GM23248 (cell line): Measurements from ENCODE around the gene NPC1. TPM values are rescaled to one million over a fixed set of nuclear protein-coding genes. Genes with fewer than 3 reads are reported as not detected.
A peak's percentile ranks its signal among the peaks of the same experiment; 100 is the strongest.

ENCODE experiments used
- DNase-seq: peaks from one replicate; pipeline ENCODE4 v3.0.0-alpha.2; 2015
- H2AFZ ChIP-seq: fragments of 200-600 bp; sonication (generic); 2 replicates; pipeline ENCODE4 v1.6.1; 2016; ENCODE audit warnings: antibody characterized with exemption
- H3F3A ChIP-seq: fragments of 200-600 bp; sonication (generic); 2 replicates; pipeline ENCODE4 v1.6.1; 2016; ENCODE audit warnings: mild to moderate bottlenecking, antibody characterized with exemption, mixed run types; ENCODE audit not compliant: insufficient read depth
- H3K27ac ChIP-seq: fragments of 200-600 bp; sonication (generic); 2 replicates; pipeline ENCODE4 v1.5.1; 2016; ENCODE audit warnings: mild to moderate bottlenecking
- H3K27me3 ChIP-seq: fragments of 200-600 bp; sonication (generic); replicated peaks from 2 replicates; pipeline ENCODE4 v1.6.1; 2016; ENCODE audit warnings: mild to moderate bottlenecking; ENCODE audit not compliant: insufficient read depth
- H3K36me3 ChIP-seq: fragments of 200-600 bp; sonication (generic); 2 replicates; pipeline ENCODE4 v1.6.1; 2016; ENCODE audit warnings: low read depth, mild to moderate bottlenecking
- H3K4me1 ChIP-seq: fragments of 200-600 bp; sonication (generic); 2 replicates; pipeline ENCODE4 v1.6.1; 2016; ENCODE audit warnings: mild to moderate bottlenecking; ENCODE audit not compliant: insufficient read depth
- H3K4me2 ChIP-seq: fragments of 200-600 bp; sonication (generic); one replicate; pipeline ENCODE4 v1.6.1; 2016; ENCODE audit warnings: mild to moderate bottlenecking; ENCODE audit not compliant: unreplicated experiment
- H3K4me3 ChIP-seq: fragments of 200-600 bp; sonication (generic); 2 replicates; pipeline ENCODE4 v1.5.1; 2016; ENCODE audit warnings: mild to moderate bottlenecking
- H3K79me2 ChIP-seq: fragments of 200-600 bp; sonication (generic); 2 replicates; pipeline ENCODE4 v1.6.1; 2016; ENCODE audit warnings: mild to moderate bottlenecking; ENCODE audit not compliant: insufficient read depth
- H3K9ac ChIP-seq: fragments of 200-600 bp; sonication (generic); 2 replicates; pipeline ENCODE4 v1.6.1; 2016; ENCODE audit warnings: mild to moderate bottlenecking
- H3K9me2 ChIP-seq: fragments of 200-600 bp; sonication (generic); 2 replicates; pipeline ENCODE4 v1.6.1; 2016; ENCODE audit warnings: mixed run types, mild to moderate bottlenecking, moderate library complexity; ENCODE audit not compliant: insufficient read depth
- H3K9me3 ChIP-seq: fragments of 200-600 bp; sonication (generic); one replicate; pipeline ENCODE4 v1.6.1; 2017; ENCODE audit warnings: low read depth
- H4K20me1 ChIP-seq: fragments of 200-600 bp; sonication (generic); 2 replicates; pipeline ENCODE4 v1.6.0; 2016; ENCODE audit not compliant: insufficient read depth
- EZH2 ChIP-seq: fragments of 200-600 bp; sonication (generic); IDR thresholded peaks from 2 replicates; pipeline ENCODE4 v1.6.1; 2018; ENCODE audit warnings: antibody characterized with exemption, mild to moderate bottlenecking; ENCODE audit not compliant: insufficient read depth, poor library complexity, severe bottlenecking
- EZH2phosphoT487 ChIP-seq: fragments of 200-600 bp; sonication (generic); IDR thresholded peaks from 2 replicates; pipeline ENCODE4 v1.6.1; 2018; ENCODE audit warnings: antibody characterized with exemption, moderate library complexity, mild to moderate bottlenecking, low read depth; ENCODE audit not compliant: insufficient read depth
- WGBS, 2 experiments: methylation state at CpG; one replicate each; pipeline ENCODE4 v1.1.6; 2015 to 2017; ENCODE audit warnings: low lambda C conversion rate in 2 of 2, low coverage in 1 of 2; ENCODE audit errors: missing lambda C conversion rate in 2 of 2; 5-methylcytosine and 5-hydroxymethylcytosine counted together
- in situ Hi-C: fragments of 300-500 bp; cut with MboI; formaldehyde crosslinking; loops from 2 replicates; pipeline ENCODE4 v1.15.0; 2020
- polyA plus RNA-seq: library from polyadenylated mRNA; unstranded; fragments of >200 nt; fragmentation: Nextera tagmentation; extraction: Ambion mirVana; gene quantifications from 2 replicates; pipeline ENCODE4 v1.2.1, GENCODE V29; 2016
- total RNA-seq: library from RNA; depleted of rRNA; stranded (reverse); fragments of >200 nt; shearing (Covaris generic); gene quantifications from 2 replicates; pipeline ENCODE4 v1.2.3, GENCODE V29; 2014

The NPC1 gene
- total and polyA plus RNA-seq, 2 experiments from 2014 or later = 28.1 to 28.7 TPM

- H3K4me3 ChIP-seq = peak overlapping the region; percentile 91
- TF ChIP-seq EZH2 = no peak
- no peak for DNase-seq
- peak overlapping the region; percentile 80 for H3K4me2 ChIP-seq
- H3K9ac ChIP-seq = peak overlapping the region; percentile 85
- H3K4me1 ChIP-seq = peaks cover 6% of the 10 kb centered on the region; the same call in 1 of the 2 replicates
- 9 to 11% methylated on average over 6 of the region's 6 CpGs for WGBS, 2 experiments
- H3K27me3 ChIP-seq = no peaks in the 10 kb centered on the region
- H3F3A ChIP-seq = no peaks in the 10 kb centered on the region
- in situ Hi-C loops = no loop called here
- no peaks in the 10 kb centered on the region for H4K20me1 ChIP-seq
- no peaks in the 10 kb centered on the region for H3K9me2 ChIP-seq
- peaks cover 2% of the 10 kb centered on the region; the same call in 1 of the 2 replicates for H3K36me3 ChIP-seq
- peak overlapping the region; percentile 93 for H2AFZ ChIP-seq
- no peaks in the 10 kb centered on the region for H3K9me3 ChIP-seq
- H3K79me2 ChIP-seq = peaks cover 36% of the 10 kb centered on the region
- peak overlapping the region; percentile 34; the same call in 1 of the 2 replicates for H3K27ac ChIP-seq
Measured at GRCh38 chr18:23502516-23503037, 83.7 kb downstream of the NPC1 start.

GRCh38 chr18:23501626-23502025, 84.7 kb downstream of the NPC1 start:
- peaks cover 29% of the 10 kb centered on the region for H3K79me2 ChIP-seq
- no peak overlapping the region for H3K9ac ChIP-seq
- peaks cover 6% of the 10 kb centered on the region; the same call in 1 of the 2 replicates for H3K4me1 ChIP-seq
- no peak overlapping the region for H3K4me2 ChIP-seq
- in situ Hi-C loops = no loop called here
- H3F3A ChIP-seq = no peaks in the 10 kb centered on the region
- WGBS, 2 experiments = 68 to 71% methylated on average over 6 of the region's 6 CpGs
- H3K36me3 ChIP-seq = no peaks in the 10 kb centered on the region
- no peak for DNase-seq
- H3K9me3 ChIP-seq = no peaks in the 10 kb centered on the region
- H3K27me3 ChIP-seq = no peaks in the 10 kb centered on the region
- no peaks in the 10 kb centered on the region for H4K20me1 ChIP-seq
- no peak overlapping the region for H2AFZ ChIP-seq
- H3K4me3 ChIP-seq = no peak overlapping the region
- no peaks in the 10 kb centered on the region for H3K9me2 ChIP-seq
- TF ChIP-seq EZH2phosphoT487 (no peak), EZH2 (no peak)
- H3K27ac ChIP-seq = no peak overlapping the region

- H2AFZ ChIP-seq = peak overlapping the region; percentile 31; the same call in 1 of the 2 replicates
- WGBS, 2 experiments = 53 to 61% methylated on average over 11 of the region's 11 CpGs
- H4K20me1 ChIP-seq = no peaks in the 10 kb centered on the region
- no peak overlapping the region for H3K9ac ChIP-seq
- H3K36me3 ChIP-seq = no peaks in the 10 kb centered on the region
- in situ Hi-C loops = no loop called here
- H3K4me2 ChIP-seq = no peak overlapping the region
- H3F3A ChIP-seq = no peaks in the 10 kb centered on the region
- TF ChIP-seq EZH2phosphoT487 (no peak), EZH2 (no peak)
- no peak overlapping the region for H3K4me3 ChIP-seq
- no peaks in the 10 kb centered on the region for H3K9me2 ChIP-seq
- H3K27ac ChIP-seq = no peak overlapping the region
- H3K27me3 ChIP-seq = no peaks in the 10 kb centered on the region
- no peaks in the 10 kb centered on the region for H3K9me3 ChIP-seq
- DNase-seq = peak; percentile 44
- H3K4me1 ChIP-seq = peaks cover 6% of the 10 kb centered on the region; the same call in 1 of the 2 replicates
- peaks cover 8% of the 10 kb centered on the region for H3K79me2 ChIP-seq
Measured at GRCh38 chr18:23499291-23499781, 87.0 kb downstream of the NPC1 start.

- H2AFZ ChIP-seq = peak overlapping the region; percentile 31; the same call in 1 of the 2 replicates
- WGBS, 2 experiments = 17 to 19% methylated on average over 5 of the region's 5 CpGs
- H3K9ac ChIP-seq = no peak overlapping the region
- in situ Hi-C loops = no loop called here
- no peaks in the 10 kb centered on the region for H4K20me1 ChIP-seq
- TF ChIP-seq EZH2 = no peak
- no peak for TF ChIP-seq EZH2phosphoT487
- H3K9me2 ChIP-seq = no peaks in the 10 kb centered on the region
- no peaks in the 10 kb centered on the region for H3K36me3 ChIP-seq
- no peaks in the 10 kb centered on the region for H3F3A ChIP-seq
- peaks cover 3% of the 10 kb centered on the region for H3K79me2 ChIP-seq
- DNase-seq = peak; percentile 92
- H3K27ac ChIP-seq = no peak overlapping the region
- peaks cover 6% of the 10 kb centered on the region; the same call in 1 of the 2 replicates for H3K4me1 ChIP-seq
- H3K4me3 ChIP-seq = no peak overlapping the region
- H3K4me2 ChIP-seq = no peak overlapping the region
- no peaks in the 10 kb centered on the region for H3K9me3 ChIP-seq
- H3K27me3 ChIP-seq = no peaks in the 10 kb centered on the region
Measured at GRCh38 chr18:23498877-23499276, 87.4 kb downstream of the NPC1 start.
